Activated gamma-delta T cell treated with anti-CD3 and anti-CD28 coated beads, Interleukin-2, amount 50 U/mL, for 16 hours (primary cell): ENCODE measurements around the gene UTP14C.
"Not testable (repeated sequence)": the region's sequence is repeated elsewhere in the genome, so short reads cannot be mapped to it uniquely, and the experiment has no call there.

Experiments
- DNase-seq: peaks from one replicate; pipeline ENCODE4 v3.0.0-alpha.2; 2020; ENCODE audit warnings: low read depth

The UTP14C gene

DNA sequence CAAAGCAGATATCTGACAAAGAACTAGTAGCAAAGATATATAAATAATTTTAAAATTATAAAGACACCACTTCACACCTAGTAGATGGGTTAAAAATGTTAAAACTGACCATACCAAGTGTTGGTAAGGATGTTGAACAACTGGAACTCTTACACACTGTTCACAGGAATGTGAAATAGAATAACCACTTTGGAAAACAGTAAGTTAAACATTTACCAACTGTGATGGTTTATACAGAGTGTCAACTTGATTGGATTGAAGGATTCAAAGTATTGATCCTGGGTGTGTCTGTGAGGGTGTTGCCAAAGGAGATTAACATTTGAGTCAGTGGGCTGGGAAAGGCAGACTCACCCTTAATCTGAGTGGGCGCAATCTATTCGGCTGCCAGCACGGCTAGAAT, 19.2 kb downstream of the UTP14C start:
- DNase-seq: no peak

DNA sequence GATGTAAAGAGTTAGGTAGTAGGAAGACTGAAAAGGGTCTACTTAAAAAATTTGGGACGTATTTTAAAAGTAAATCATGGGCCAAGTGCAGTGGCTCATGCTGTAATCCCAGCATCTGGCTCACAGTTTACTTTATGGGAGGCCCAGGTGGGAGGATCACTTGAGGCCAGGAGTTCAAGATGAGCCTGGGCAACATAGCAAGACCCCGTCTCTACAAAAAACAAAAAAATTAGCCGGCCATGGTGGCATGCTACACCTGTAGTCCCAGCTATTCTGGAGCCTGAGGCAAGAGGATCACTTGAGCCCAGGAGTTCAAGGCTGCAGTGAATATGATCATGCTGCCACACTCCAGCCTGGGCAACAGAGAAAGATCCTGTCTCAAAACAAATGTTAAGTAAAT, 23.0 kb downstream of the UTP14C start:
- no peak for DNase-seq

DNA sequence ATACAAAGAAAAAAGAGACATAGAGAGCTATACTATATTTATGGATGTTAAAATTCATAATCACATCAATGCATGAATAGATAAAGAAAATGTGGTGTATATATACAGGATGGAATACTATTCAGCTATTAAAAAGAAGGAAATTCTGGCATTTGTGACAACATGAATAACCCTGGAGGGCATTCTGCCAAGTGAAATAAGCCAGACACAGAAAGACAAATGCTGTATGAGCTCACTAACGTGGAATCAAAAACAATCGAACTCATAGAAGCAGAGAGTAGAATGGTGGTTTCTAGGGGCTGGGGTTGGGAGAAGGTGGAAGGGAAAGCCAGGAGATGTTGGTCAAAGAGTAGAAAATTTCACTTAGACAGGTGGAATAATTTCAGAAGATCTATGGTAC, 24.0 kb downstream of the UTP14C start:
- DNase-seq: no peak

DNA sequence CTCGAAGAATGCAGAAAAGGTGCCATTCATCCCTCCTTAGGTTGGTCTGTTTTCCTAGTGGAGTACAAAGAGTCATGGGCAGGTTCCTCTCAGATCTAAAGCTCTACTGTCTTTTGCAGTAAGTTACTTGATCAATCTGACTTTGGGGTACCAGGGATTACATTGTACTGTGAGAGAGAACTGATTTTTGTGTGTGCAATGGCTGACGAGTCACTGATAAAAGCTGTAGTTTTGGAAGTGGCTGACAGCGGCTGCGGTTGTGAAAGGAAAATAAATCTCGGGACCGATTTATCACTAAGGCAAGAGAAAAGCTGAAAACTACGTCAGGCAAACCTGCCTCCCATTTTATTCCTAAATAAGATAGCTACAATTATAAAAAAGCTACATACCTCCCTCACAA, 26.9 kb downstream of the UTP14C start:
- DNase-seq: no peak

DNA sequence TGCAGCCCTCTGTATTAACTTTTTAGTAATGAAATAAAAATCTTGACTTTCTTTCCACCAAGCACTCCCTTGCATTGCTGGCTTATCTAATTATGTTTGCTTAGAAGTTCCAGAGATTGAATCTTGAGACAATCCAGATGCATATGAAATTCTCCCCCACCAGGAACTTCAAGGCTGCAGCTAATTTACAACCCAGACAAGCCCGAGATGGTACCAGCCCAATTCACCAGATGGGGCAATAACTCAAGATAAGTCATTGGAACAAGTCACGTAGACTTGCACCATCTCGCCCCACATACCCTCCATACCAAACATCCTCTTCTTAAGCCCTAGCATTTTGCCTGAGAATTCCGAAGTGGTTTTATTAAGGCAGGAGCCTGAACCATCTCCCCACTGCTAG, 29.0 kb downstream of the UTP14C start:
- DNase-seq: no peak

DNA sequence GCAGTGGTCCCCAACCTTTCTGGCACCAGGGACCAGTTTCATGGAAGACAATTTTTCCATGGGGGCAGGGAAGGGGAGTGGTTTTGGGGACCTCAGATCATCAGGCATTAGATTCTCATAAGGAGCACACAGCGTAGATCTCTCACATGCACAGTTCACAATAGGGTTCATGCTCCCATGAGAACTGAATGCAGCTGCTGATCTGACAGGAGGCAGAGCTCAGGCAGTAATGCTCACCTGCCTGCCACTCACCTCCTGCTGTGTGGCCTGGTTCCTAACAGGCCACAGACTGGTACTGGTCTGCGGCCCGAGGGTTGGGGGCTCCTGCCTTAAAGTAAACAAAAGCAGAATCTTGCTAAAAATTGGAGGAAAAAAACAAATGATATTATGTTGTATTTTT, 36.6 kb downstream of the UTP14C start:
- DNase-seq: not testable (repeated sequence)

DNA sequence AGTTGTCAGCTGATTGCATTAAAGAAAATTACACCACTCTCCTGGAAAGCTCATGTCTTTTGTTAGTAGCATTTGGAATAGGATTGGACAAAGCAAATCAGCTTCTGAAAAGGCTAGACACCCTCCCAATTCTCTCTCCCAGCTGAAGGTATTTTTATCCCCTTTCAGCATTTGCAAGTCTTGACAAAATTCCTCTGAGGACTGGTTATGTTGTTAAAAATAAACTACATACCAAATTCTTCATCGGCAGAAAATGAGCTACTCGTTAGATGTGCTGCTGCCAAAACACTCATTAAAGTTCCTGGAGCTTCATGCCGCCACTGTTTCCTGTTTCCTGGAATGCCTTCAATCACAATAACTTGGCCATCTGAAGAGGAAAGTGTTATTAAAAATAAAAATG, 37.1 kb downstream of the UTP14C start:
- no peak for DNase-seq

DNA sequence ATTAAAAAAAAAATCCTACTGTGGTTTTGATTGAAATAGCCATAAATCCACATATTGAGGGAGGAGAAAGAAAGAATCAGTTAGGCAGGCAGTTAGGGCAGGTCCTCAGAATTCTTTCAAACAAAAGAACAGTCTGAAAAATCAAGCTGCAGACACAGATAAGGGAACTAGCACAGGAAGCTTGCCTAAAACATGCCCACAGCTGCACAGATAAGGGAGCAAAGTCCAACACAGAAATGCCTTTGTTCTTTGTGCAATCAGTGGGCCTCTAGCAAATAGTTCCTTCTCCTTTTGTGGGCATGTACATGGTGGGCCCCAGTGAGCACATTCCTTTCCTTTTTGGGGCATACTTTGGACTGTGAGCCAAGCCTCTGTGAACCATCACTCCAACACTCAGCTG, 42.7 kb downstream of the UTP14C start:
- no peak for DNase-seq

DNA sequence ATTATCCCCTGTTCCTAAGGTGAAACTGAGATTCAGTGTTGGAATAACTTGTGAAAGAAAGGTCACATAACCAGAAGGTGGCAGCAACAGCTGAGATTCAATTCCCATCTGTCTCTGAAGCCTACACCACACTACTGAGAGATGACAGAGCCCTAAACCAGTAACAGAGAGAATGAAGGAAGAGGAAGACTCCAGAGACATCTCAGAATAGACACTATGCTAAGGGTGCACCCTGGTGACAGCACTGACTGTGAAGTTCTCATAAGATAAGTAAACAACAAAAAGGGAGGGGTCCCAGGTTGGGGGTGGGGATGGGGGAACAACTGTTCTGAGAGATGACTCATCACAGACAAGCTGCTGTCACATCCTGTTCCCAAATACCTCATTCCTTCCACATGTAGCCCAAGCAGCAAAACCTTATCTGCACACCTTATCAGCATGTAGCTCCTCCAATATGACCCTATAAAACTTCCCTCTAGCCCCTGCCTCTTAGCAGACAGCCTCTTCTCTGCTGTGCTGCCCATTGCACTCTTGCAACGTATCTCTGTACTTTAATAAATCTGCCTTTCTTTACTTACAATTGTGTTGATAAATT, 46.5 kb downstream of the UTP14C start:
- no peak for DNase-seq
